H9 (cell line): ENCODE results near the gene CMSS1. TPM values are rescaled to one million over a fixed set of nuclear protein-coding genes. Genes with fewer than 3 reads are reported as not detected.

Source experiments
- DNase-seq: peaks from one replicate; pipeline ENCODE4 v3.0.0-alpha.2; 2017
- H2AFZ ChIP-seq: one replicate; pipeline ENCODE4 v1.6.1; 2013; ENCODE audit warnings: mild to moderate bottlenecking, low read length, control low read depth, moderate library complexity
- H2AK5ac ChIP-seq: 2 replicates; pipeline ENCODE4 v1.6.1; 2013; ENCODE audit warnings: low read length, control low read depth, mixed read lengths; ENCODE audit not compliant: insufficient read length
- H2BK120ac ChIP-seq: one replicate; pipeline ENCODE4 v1.6.1; 2013; ENCODE audit warnings: low read depth, mild to moderate bottlenecking, low read length, control low read depth, inconsistent platforms; ENCODE audit not compliant: poor library complexity, severe bottlenecking
- H2BK12ac ChIP-seq: 2 replicates; pipeline ENCODE4 v1.6.1; 2013; ENCODE audit warnings: low read length, control low read depth, mixed read lengths, low read depth; ENCODE audit not compliant: insufficient read length
- H2BK15ac ChIP-seq: 2 replicates; pipeline ENCODE4 v1.6.1; 2013; ENCODE audit warnings: low read depth, low read length, control low read depth
- H2BK20ac ChIP-seq: one replicate; pipeline ENCODE4 v1.6.1; 2013; ENCODE audit warnings: low read depth, mild to moderate bottlenecking, low read length, control low read depth, inconsistent platforms; ENCODE audit not compliant: poor library complexity, severe bottlenecking
- H2BK5ac ChIP-seq: 2 replicates; pipeline ENCODE4 v1.6.1; 2013; ENCODE audit warnings: low read length, control low read depth, mixed read lengths; ENCODE audit not compliant: insufficient read length
- H3K14ac ChIP-seq: 2 replicates; pipeline ENCODE4 v1.6.1; 2013; ENCODE audit warnings: low read length, control low read depth; ENCODE audit not compliant: insufficient read depth
- H3K18ac ChIP-seq: 2 replicates; pipeline ENCODE4 v1.6.1; 2013; ENCODE audit warnings: low read depth, mild to moderate bottlenecking, mixed read lengths, low read length, control low read depth; ENCODE audit not compliant: insufficient read length
- H3K23ac ChIP-seq: 2 replicates; pipeline ENCODE4 v1.6.1; 2013; ENCODE audit warnings: low read length, control low read depth, mixed read lengths, low read depth; ENCODE audit not compliant: insufficient read length
- H3K23me2 ChIP-seq: 2 replicates; pipeline ENCODE4 v1.6.1; 2013; ENCODE audit warnings: low read depth, mild to moderate bottlenecking, mixed read lengths, low read length, control low read depth; ENCODE audit not compliant: insufficient read length, poor library complexity, severe bottlenecking
- H3K27ac ChIP-seq: 2 replicates; pipeline ENCODE4 v1.5.1; 2013; ENCODE audit warnings: low read length, control low read depth, mixed read lengths, low read depth; ENCODE audit not compliant: insufficient read length
- H3K27me3 ChIP-seq: 2 replicates; pipeline ENCODE4 v1.6.1; 2013; ENCODE audit warnings: low read length, control low read depth, inconsistent platforms; ENCODE audit not compliant: insufficient read depth
- H3K4ac ChIP-seq: 2 replicates; pipeline ENCODE4 v1.6.1; 2013; ENCODE audit warnings: low read depth, mild to moderate bottlenecking, control low read depth, inconsistent platforms, low read length, moderate library complexity
- H3K4me1 ChIP-seq: 2 replicates; pipeline ENCODE4 v1.6.1; 2013; ENCODE audit warnings: low read length, control low read depth, inconsistent platforms; ENCODE audit not compliant: insufficient read depth
- H3K4me2 ChIP-seq: 2 replicates; pipeline ENCODE4 v1.6.1; 2013; ENCODE audit warnings: low read length, control low read depth, mixed read lengths; ENCODE audit not compliant: insufficient read length, insufficient read depth
- H3K56ac ChIP-seq: 2 replicates; pipeline ENCODE4 v1.6.1; 2013; ENCODE audit warnings: low read depth, mild to moderate bottlenecking, mixed read lengths, low read length, control low read depth; ENCODE audit not compliant: insufficient read length
- H3K79me1 ChIP-seq: 2 replicates; pipeline ENCODE4 v1.6.1; 2013; ENCODE audit warnings: low read depth, mild to moderate bottlenecking, moderate library complexity, low read length, control low read depth, inconsistent platforms; ENCODE audit not compliant: insufficient read depth, poor library complexity, severe bottlenecking
- H3K79me2 ChIP-seq: 2 replicates; pipeline ENCODE4 v1.6.1; 2013; ENCODE audit warnings: low read length, control low read depth, inconsistent platforms; ENCODE audit not compliant: insufficient read depth
- H3K9ac ChIP-seq: 2 replicates; pipeline ENCODE4 v1.6.1; 2013; ENCODE audit warnings: low read length, control low read depth, mixed read lengths; ENCODE audit not compliant: insufficient read length; ENCODE audit errors: extremely low read depth
- H3K9me3 ChIP-seq: one replicate; pipeline ENCODE4 v1.6.1; 2013; ENCODE audit warnings: low read depth, low read length, inconsistent platforms; ENCODE audit not compliant: control insufficient read depth
- H3T11ph ChIP-seq: one replicate; pipeline ENCODE4 v1.6.1; 2013; ENCODE audit warnings: mild to moderate bottlenecking, low read length, control low read depth, inconsistent platforms
- H4K20me1 ChIP-seq: one replicate; pipeline ENCODE4 v1.6.1; 2013; ENCODE audit not compliant: control insufficient read depth, insufficient read length, insufficient read depth
- H4K5ac ChIP-seq: 2 replicates; pipeline ENCODE4 v1.6.1; 2013; ENCODE audit warnings: low read depth, mild to moderate bottlenecking, mixed read lengths, low read length, control low read depth; ENCODE audit not compliant: insufficient read length
- H4K8ac ChIP-seq: replicated peaks from 2 replicates; pipeline ENCODE4 v1.6.1; 2013; ENCODE audit warnings: low read length, control low read depth, mixed read lengths, low read depth; ENCODE audit not compliant: insufficient read length
- H4K91ac ChIP-seq: 2 replicates; pipeline ENCODE4 v1.6.1; 2013; ENCODE audit warnings: low read depth, mild to moderate bottlenecking, moderate library complexity, mixed read lengths, low read length, control low read depth; ENCODE audit not compliant: insufficient read length
- H3K27ac Mint-ChIP-seq, 3 experiments: 2 replicates in 2 of 3; 3 replicates in 1 of 3; pipeline ENCODE4 v1.8.0; 2020 to 2021; ENCODE audit warnings: mixed read lengths in 3 of 3, mild to moderate bottlenecking in 1 of 3, moderate library complexity in 1 of 3
- H3K27me3 Mint-ChIP-seq: 2 replicates; pipeline ENCODE4 v1.8.0; 2021; ENCODE audit warnings: low read depth, mild to moderate bottlenecking, moderate library complexity, mixed read lengths
- H3K36me3 Mint-ChIP-seq, 3 experiments: 2 replicates in 2 of 3; 3 replicates in 1 of 3; pipeline ENCODE4 v1.8.0; 2020 to 2021; ENCODE audit warnings: low read depth in 3 of 3, mixed read lengths in 3 of 3; ENCODE audit not compliant: insufficient read depth in 1 of 3
- H3K4me1 Mint-ChIP-seq, 2 experiments: 2 replicates each; pipeline ENCODE4 v1.8.0; 2020; ENCODE audit warnings: mixed read lengths in 2 of 2
- H3K4me3 Mint-ChIP-seq, 2 experiments: 2 replicates in 1 of 2; 3 replicates in 1 of 2; pipeline ENCODE4 v1.8.0; 2020 to 2021; ENCODE audit warnings: mild to moderate bottlenecking in 2 of 2, mixed read lengths in 2 of 2, moderate library complexity in 1 of 2
- H3K9me3 Mint-ChIP-seq, 2 experiments: 2 replicates in 1 of 2; 3 replicates in 1 of 2; pipeline ENCODE4 v1.8.0; 2020; ENCODE audit warnings: mild to moderate bottlenecking in 2 of 2, mixed read lengths in 2 of 2, moderate library complexity in 1 of 2
- CTCF ChIP-seq: fragments of 200-600 bp; sonication (generic); conservative IDR thresholded peaks from 3 replicates; pipeline ENCODE4 v1.8.0; 2021; ENCODE audit warnings: antibody characterized with exemption, mild to moderate bottlenecking
- WGBS: extraction: QIAGEN DNeasy Blood & Tissue Kit; methylation state at CpG from one replicate; pipeline ENCODE4 v1.1.7; 2013; ENCODE audit warnings: missing lambda C conversion rate, low lambda C conversion rate, mixed read lengths; ENCODE audit not compliant: insufficient read length; ENCODE audit errors: extremely low coverage; 5-methylcytosine and 5-hydroxymethylcytosine counted together
- total RNA-seq: library from RNA; stranded (reverse); gene quantifications from 2 replicates; pipeline ENCODE4 v1.2.1, GENCODE V29; 2021

The CMSS1 gene
- total RNA-seq, 1 experiment from 2014 or later = 61.8 TPM

GRCh38 chr3:99768126-99768525, 49.5 kb upstream of the CMSS1 start:
- Mint-ChIP-seq H3K9me3 (no peaks in the 10 kb centered on the region), H3K36me3 (no peaks in the 10 kb centered on the region), H3K27me3 (no peaks in the 10 kb centered on the region), H3K4me3 (no peak overlapping the region), H3K4me1 (peaks cover 10 to 12% of the 10 kb centered on the region in 2 experiments), H3K27ac (no peak overlapping the region)
- Histone ChIP-seq H4K8ac (no peak overlapping the region), H3K23ac (no peak overlapping the region), H2BK20ac (no peak overlapping the region), H3K56ac (no peak overlapping the region), H2AK5ac (no peak overlapping the region), H3K27me3 (no peaks in the 10 kb centered on the region), H3K4me2 (no peak overlapping the region), H2BK120ac (no peak overlapping the region), H3K79me2 (no peaks in the 10 kb centered on the region), H3K9ac (no peak overlapping the region), H2BK15ac (no peak overlapping the region), H3T11ph (no peak overlapping the region), H4K91ac (no peak overlapping the region), H2BK12ac (no peak overlapping the region), H2AFZ (no peak overlapping the region), H3K9me3 (no peaks in the 10 kb centered on the region), H3K14ac (no peak overlapping the region), H2BK5ac (no peak overlapping the region), H3K27ac (no peak overlapping the region), H3K4ac (no peak overlapping the region), H3K79me1 (no peaks in the 10 kb centered on the region), H3K23me2 (no peaks in the 10 kb centered on the region), H4K5ac (no peak overlapping the region), H3K4me1 (no peaks in the 10 kb centered on the region), H3K18ac (no peak overlapping the region), H4K20me1 (no peaks in the 10 kb centered on the region)
- no peak for TF ChIP-seq CTCF
- no peak for DNase-seq
- no CpG with 5 or more reads among the region's 1 CpG for WGBS
